Measurements from ENCODE around the gene SOAT2.

DNA sequence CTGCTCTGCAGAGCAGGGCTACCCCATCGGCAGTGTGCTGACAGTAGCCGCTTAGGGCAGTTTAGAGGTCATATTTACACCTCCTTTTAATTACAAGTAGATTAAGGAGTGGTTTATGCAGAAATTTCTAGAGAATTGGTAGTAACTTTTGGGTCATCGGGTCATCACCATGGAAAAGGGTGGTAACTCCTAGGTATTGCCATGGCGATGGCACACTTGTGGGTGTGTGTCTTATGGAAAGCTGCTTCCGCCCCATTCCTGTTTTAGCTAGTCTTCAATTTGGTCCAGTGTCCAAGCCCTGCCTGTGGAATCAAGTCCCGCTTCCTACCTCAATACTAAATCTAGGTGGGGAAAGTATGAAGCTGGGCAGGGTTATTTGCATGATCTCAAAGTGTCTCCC, 47.8 kb downstream of the SOAT2 start:
- no peak for TF ChIP-seq REST (IDR thresholded peaks at IDR 0.05; ENCODE audit: low read depth)
- TF ChIP-seq TAF1 (IDR thresholded peaks at IDR 0.05; ENCODE audit: low read depth): no peak
- TF ChIP-seq CREB1 (IDR thresholded peaks at IDR 0.05; ENCODE audit: low read depth): no peak
- no peak for TF ChIP-seq MAX (IDR thresholded peaks at IDR 0.05)
- no peak for TF ChIP-seq FOXM1 (IDR thresholded peaks at IDR 0.05; ENCODE audit: borderline replicate concordance, low read depth)
